Left renal cortex interstitium (tissue), 4 donors: ENCODE data around the gene ATP2B2. TPM values are rescaled to one million over a fixed set of nuclear protein-coding genes. Genes with fewer than 3 reads are reported as not detected.

Source experiments
- DNase-seq, 4 donors: peaks; one replicate each; pipeline ENCODE4 v3.0.0-alpha.2; 2013; ENCODE audit warnings: low read depth in 4 of 4, low spot score in 2 of 4, missing footprints in 1 of 4
- polyA plus RNA-seq, 4 donors: library from polyadenylated mRNA; unstranded; fragments of 120-200 nt; gene quantifications; one replicate each; pipeline ENCODE4 v1.2.1, GENCODE V29; 2013; ENCODE audit not compliant: insufficient read length in 4 of 4

Gene ATP2B2
- polyA plus RNA-seq, 4 donors = 0.33 to 0.65 (median 0.52) TPM

- no peak for DNase-seq
Observed at GRCh38 chr3:10473581-10474274, 31.7 kb downstream of the ATP2B2 start.

GRCh38 chr3:10472877-10473440, 32.4 kb downstream of the ATP2B2 start:
- no peak for DNase-seq

GRCh38 chr3:10471054-10471688, 34.2 kb downstream of the ATP2B2 start:
- DNase-seq = peak in 1 of 4 donors; percentile 45

GRCh38 chr3:10470120-10471053, 35.0 kb downstream of the ATP2B2 start:
- peak in 1 of 4 donors; percentile 24 for DNase-seq

- peak in 1 of 4 donors; percentile 12 for DNase-seq
Observed at GRCh38 chr3:10469441-10470119, 35.8 kb downstream of the ATP2B2 start.

GRCh38 chr3:10468613-10469354, 36.6 kb downstream of the ATP2B2 start:
- no peak for DNase-seq

GRCh38 chr3:10467904-10468612, 37.3 kb downstream of the ATP2B2 start:
- no peak for DNase-seq

GRCh38 chr3:10467204-10467603, 38.2 kb downstream of the ATP2B2 start:
- no peak for DNase-seq

GRCh38 chr3:10466186-10466585, 39.2 kb downstream of the ATP2B2 start:
- DNase-seq = no peak

GRCh38 chr3:10465161-10465560, 40.2 kb downstream of the ATP2B2 start:
- no peak for DNase-seq

- DNase-seq = no peak
Observed at GRCh38 chr3:10463533-10464434, 41.6 kb downstream of the ATP2B2 start.

- no peak for DNase-seq
Observed at GRCh38 chr3:10462641-10463532, 42.5 kb downstream of the ATP2B2 start.

- no peak for DNase-seq
Observed at GRCh38 chr3:10460951-10461545, 44.3 kb downstream of the ATP2B2 start.

GRCh38 chr3:10459954-10460754, 45.2 kb downstream of the ATP2B2 start:
- DNase-seq = peak; percentile 78 to 92 (median 84)

GRCh38 chr3:10457560-10457959, 47.8 kb downstream of the ATP2B2 start:
- no peak for DNase-seq

GRCh38 chr3:10456981-10457380, 48.4 kb downstream of the ATP2B2 start:
- DNase-seq = no peak
